NCI-H510A treated with DMSO at 0.1 percent for 48 hours (cell line): ENCODE data around the gene SNAPC4.

Source experiments
- DNase-seq: peaks from one replicate; lab custom pipeline; 2025; lab: John Stamatoyannopoulos, UW

SNAPC4 gene

GRCh38 chr9:136353088-136353487 is 46.9 kb downstream of the SNAPC4 start:
- DNase-seq = no peak

- peak; percentile 15 for DNase-seq
Observed at GRCh38 chr9:136352682-136353081, 47.3 kb downstream of the SNAPC4 start.

GRCh38 chr9:136351868-136352267 is 48.1 kb downstream of the SNAPC4 start:
- DNase-seq = peak; percentile 74

GRCh38 chr9:136351252-136351800 is 48.6 kb downstream of the SNAPC4 start:
- DNase-seq = no peak
